Measurements from ENCODE around the gene CORO2A.

Gene CORO2A

GRCh38 chr9:98173181-98173580 lies 19.3 kb downstream of the CORO2A start:
- no peak overlapping the region for H3K4me3 ChIP-seq (ENCODE audit: low read depth, low read length)

GRCh38 chr9:98172604-98173003 lies 19.8 kb downstream of the CORO2A start:
- DNase-seq (ENCODE audit: low read depth) = no peak
- no peak for TF ChIP-seq CTCF (IDR thresholded peaks at IDR 0.05; ENCODE audit: low read depth, low read length, missing control alignments)
- no peak overlapping the region for H3K4me3 ChIP-seq (ENCODE audit: low read depth, low read length)

More at GRCh38 chr9:98173181-98173580, 19.3 kb downstream of the CORO2A start:
- DNase-seq (ENCODE audit: low read depth) = no peak
- no peak for TF ChIP-seq CTCF (IDR thresholded peaks at IDR 0.05; ENCODE audit: low read depth, low read length, missing control alignments)

DNA sequence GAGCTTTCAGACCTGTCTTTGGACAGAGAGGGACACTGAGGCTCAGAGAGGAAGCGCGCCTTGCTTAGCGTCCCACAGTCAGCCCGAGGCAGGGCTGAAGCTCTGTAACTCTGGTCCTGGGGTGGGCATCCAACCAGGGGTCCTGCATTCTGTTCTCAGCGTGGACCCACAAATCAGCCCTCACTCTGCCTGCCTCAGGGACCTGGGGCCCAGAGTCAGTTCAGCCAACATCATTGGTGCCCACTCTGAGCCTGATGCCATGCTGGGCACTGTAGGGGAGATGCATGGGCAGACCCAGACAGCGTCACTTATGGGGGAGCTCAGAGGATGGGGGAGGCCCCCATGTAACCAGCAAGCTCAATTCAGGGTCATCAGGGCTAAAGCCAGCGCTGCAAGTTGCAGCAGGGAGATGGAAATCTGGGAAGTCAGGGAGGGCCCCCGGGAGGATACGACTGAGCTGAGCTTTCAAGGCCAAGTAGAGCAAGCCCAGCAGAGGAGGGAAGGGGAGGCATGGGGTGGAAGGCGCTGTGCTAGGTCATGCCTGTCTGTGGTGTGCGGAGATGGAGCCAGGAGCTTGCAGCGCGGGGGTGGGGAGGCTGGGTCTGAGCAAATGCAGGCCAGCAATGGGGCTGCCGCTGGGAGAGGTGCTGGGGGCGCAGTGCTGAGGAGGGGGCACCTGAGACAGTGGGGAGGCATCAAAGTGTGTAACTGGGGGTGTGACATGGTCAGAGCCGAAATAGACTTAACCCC lies 21.1 kb downstream of the CORO2A start:
- no peak for DNase-seq (ENCODE audit: low read depth)
- no peak for TF ChIP-seq CTCF (IDR thresholded peaks at IDR 0.05; ENCODE audit: low read depth, low read length, missing control alignments)
- no peak overlapping the region for H3K4me3 ChIP-seq (ENCODE audit: low read depth, low read length)

DNA sequence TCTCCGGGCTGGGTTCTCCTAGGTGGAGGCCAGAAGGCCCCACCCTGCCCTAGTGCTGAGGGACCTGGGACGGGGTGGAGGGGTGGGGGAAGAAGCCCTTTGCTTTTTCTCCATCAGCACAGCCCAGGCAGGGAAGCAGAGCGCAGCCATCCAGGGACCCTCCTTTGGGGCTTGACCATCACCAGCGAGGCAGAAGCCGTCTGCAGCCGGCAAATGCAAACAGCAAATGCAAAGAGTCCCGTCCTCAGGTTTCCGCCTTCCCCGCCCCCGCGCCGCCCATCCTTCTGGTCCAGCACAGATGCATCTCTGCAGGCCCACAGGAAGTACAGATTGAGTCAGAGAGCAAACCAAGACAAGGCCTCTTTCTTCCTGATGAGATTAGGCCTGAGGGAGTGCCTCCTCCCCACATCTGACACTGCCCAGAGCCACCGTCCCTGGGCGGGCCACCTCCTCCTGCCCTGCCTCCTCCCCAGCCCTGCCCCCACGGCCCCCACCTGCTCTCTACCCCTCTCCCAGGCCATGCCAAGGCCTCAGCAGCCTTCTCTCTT lies 23.4 kb downstream of the CORO2A start:
- no peak for TF ChIP-seq CTCF (IDR thresholded peaks at IDR 0.05; ENCODE audit: low read depth, low read length, missing control alignments)
- peak; percentile 77 for DNase-seq (ENCODE audit: low read depth)
- no peak overlapping the region for H3K4me3 ChIP-seq (ENCODE audit: low read depth, low read length)

DNA sequence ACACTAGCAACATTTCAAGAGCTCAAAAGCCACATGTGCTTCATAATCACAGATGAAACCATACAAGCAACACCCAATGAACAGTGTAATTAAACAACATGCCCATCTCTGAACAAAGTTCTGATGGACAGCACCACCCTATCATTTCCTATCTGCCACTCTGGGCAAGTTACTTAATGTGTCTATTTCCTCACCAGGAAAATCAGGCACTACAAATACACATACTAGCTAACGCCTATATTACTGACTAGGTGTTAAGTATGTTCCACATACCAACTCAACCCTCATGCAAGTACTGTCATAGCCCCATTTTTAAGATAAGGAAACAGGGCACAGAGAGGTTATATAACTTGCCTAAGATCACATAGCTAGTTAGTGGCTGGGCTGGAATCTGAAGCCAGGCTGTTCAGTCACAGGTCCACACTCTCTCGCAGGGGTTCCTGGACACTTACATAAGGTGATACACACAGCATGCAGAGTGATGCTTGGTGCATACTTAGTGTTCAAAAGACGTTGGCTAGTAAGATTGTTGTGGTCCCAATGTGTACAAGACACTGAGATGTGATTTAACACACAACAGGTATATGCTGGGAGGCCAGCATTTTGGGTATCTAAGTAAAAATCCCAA lies 24.2 kb downstream of the CORO2A start:
- no peak for TF ChIP-seq CTCF (IDR thresholded peaks at IDR 0.05; ENCODE audit: low read depth, low read length, missing control alignments)
- H3K4me3 ChIP-seq (ENCODE audit: low read depth, low read length) = no peak overlapping the region
- no peak for DNase-seq (ENCODE audit: low read depth)

GRCh38 chr9:98164912-98165311 lies 27.5 kb downstream of the CORO2A start:
- no peak overlapping the region for H3K4me3 ChIP-seq (ENCODE audit: low read depth, low read length)
- TF ChIP-seq CTCF (IDR thresholded peaks at IDR 0.05; ENCODE audit: low read depth, low read length, missing control alignments) = no peak
- no peak for DNase-seq (ENCODE audit: low read depth)

Data from GM12864 (cell line).